GM12878 (cell line): ENCODE data around the gene AGXT. TPM values are rescaled to one million over a fixed set of nuclear protein-coding genes. Genes with fewer than 3 reads are reported as not detected.

Experiments
- ATAC-seq: fragments of 200-7000 bp; cut with Tn5 transposase; 3 replicates; pipeline ENCODE4 v1.9.1; 2020; ENCODE audit warnings: mild to moderate bottlenecking, moderate library complexity
- BruUV-seq: library from RNA; stranded (reverse); fragments of 400-500 nt; replicated peaks from 2 replicates; lab custom pipeline; 2021; lab: Mats Ljungman, UMichigan
- CTCF ChIA-PET: fragments of 300-600 bp; sonication (Branson Sonifier 250); formaldehyde crosslinking; extraction: SDS; loops from one replicate; lab custom pipeline; 2021; ENCODE audit warnings: inconsistent platforms; lab: Yijun Ruan, JAX
- POLR2A ChIA-PET: fragments of 350-600 bp; formaldehyde crosslinking; extraction: SDS; loops from one replicate; lab custom pipeline; 2021; ENCODE audit warnings: inconsistent platforms; lab: Charles Lee
- RAD21 ChIA-PET: fragments of 300-600 bp; sonication (Branson Sonifier 250); formaldehyde crosslinking; loops from one replicate; lab custom pipeline; 2023; ENCODE audit warnings: antibody characterized with exemption; ENCODE audit not compliant: unreplicated experiment; lab: Charles Lee
- SMC1A ChIA-PET: fragments of 300-600 bp; sonication (Branson Sonifier 250); formaldehyde crosslinking; loops from one replicate; lab custom pipeline; 2023; ENCODE audit not compliant: unreplicated experiment, uncharacterized antibody; lab: Charles Lee
- DNase-seq: peaks from one replicate; pipeline ENCODE4 v3.0.0-alpha.2; 2011; ENCODE audit warnings: low read depth, low spot score
- FAIRE-seq: peaks from 3 replicates; lab custom pipeline; 2011; peaks lifted over from hg19 to GRCh38; lab: Jason Lieb, UNC
- H2AFZ ChIP-seq: 2 replicates; pipeline ENCODE4 v1.6.0; 2011; ENCODE audit warnings: low read depth, low read length, control low read depth; ENCODE audit not compliant: control insufficient read depth
- H3K27ac ChIP-seq: 2 replicates; pipeline ENCODE4 v1.5.1; 2011; ENCODE audit warnings: control low read depth; ENCODE audit not compliant: control insufficient read depth, insufficient read depth
- H3K27me3 ChIP-seq, 2 experiments: replicated peaks in 1 of 2; 2 replicates each; pipeline versions ENCODE4 v1.6.0 to v1.6.1; 2011; ENCODE audit warnings: low read length in 1 of 2; ENCODE audit not compliant: control insufficient read depth in 2 of 2, insufficient read depth in 2 of 2
- H3K36me3 ChIP-seq, 2 experiments: 2 replicates each; pipeline ENCODE4 v1.5.1; 2011; ENCODE audit warnings: low read length in 1 of 2; ENCODE audit not compliant: control insufficient read depth in 2 of 2, insufficient read depth in 2 of 2
- H3K4me1 ChIP-seq: 2 replicates; pipeline ENCODE4 v1.6.1; 2011; ENCODE audit warnings: mild to moderate bottlenecking, low read length, moderate library complexity, mixed read lengths; ENCODE audit not compliant: control insufficient read depth, insufficient read depth
- H3K4me2 ChIP-seq: 2 replicates; pipeline ENCODE4 v1.6.0; 2011; ENCODE audit warnings: control low read depth; ENCODE audit not compliant: control insufficient read depth, insufficient read depth
- H3K4me3 ChIP-seq: fragments of 200-600 bp; sonication (generic); 2 replicates; pipeline ENCODE4 v1.5.1; 2016
- H3K79me2 ChIP-seq: 2 replicates; pipeline ENCODE4 v1.6.0; 2011; ENCODE audit warnings: low read length; ENCODE audit not compliant: control insufficient read depth, insufficient read depth
- H3K9ac ChIP-seq: 2 replicates; pipeline ENCODE4 v1.8.0; 2011; ENCODE audit warnings: low read length, control low read depth, mixed read lengths; ENCODE audit not compliant: control insufficient read depth, insufficient read depth
- H3K9me3 ChIP-seq: replicated peaks from 3 replicates; pipeline ENCODE4 v1.5.1; 2011; ENCODE audit warnings: mild to moderate bottlenecking, low read length; ENCODE audit not compliant: control insufficient read depth, insufficient read depth
- H4K20me1 ChIP-seq: 2 replicates; pipeline ENCODE4 v1.6.0; 2011; ENCODE audit not compliant: control insufficient read depth, insufficient read depth
- BRCA1 ChIP-seq: IDR thresholded peaks from 2 replicates; pipeline ENCODE4 v1.6.1; 2011; ENCODE audit warnings: low read depth, low read length, improper control_type of control experiment
- MXI1 ChIP-seq: fragments of 150-350 bp; IDR thresholded peaks from 2 replicates; pipeline ENCODE4 v1.6.1; 2011; ENCODE audit warnings: low read depth, mild to moderate bottlenecking, inconsistent platforms, low read length, improper control_type of control experiment
- TCF12 ChIP-seq: IDR thresholded peaks from 2 replicates; pipeline ENCODE4 v1.6.1; 2011; ENCODE audit warnings: low read depth, mild to moderate bottlenecking, low read length
- WGBS: methylation state at CpG from one replicate; pipeline ENCODE4 v1.1.6; 2016; ENCODE audit warnings: low lambda C conversion rate; ENCODE audit not compliant: insufficient replicate concordance, insufficient coverage; ENCODE audit errors: missing lambda C conversion rate; 5-methylcytosine and 5-hydroxymethylcytosine counted together
- in situ Hi-C: fragments of 300-500 bp; cut with MboI; formaldehyde crosslinking; loops from 9 replicates; pipeline ENCODE4 v1.14.3; 2018; ENCODE audit warnings: mixed read lengths
- intact Hi-C: fragments of 100-400 bp; cut with micrococcal nuclease; formaldehyde crosslinking; loops from one replicate; pipeline ENCODE4 v1.14.2; 2022; ENCODE audit not compliant: unreplicated experiment
- polyA plus RNA-seq, 11 experiments: library from polyadenylated mRNA; depleted of rRNA in 4 of 11; unstranded in 6 of 11; stranded (reverse) in 5 of 11; fragments of >200 nt; fragmentation: Nextera tagmentation in 4 of 11; fragmentation: Illumina TruSeq in 1 of 11; extraction: Ambion mirVana in 4 of 11; extraction: Trizol in 1 of 11; gene quantifications; 1 replicate in 1 of 11; 2 replicates in 10 of 11; pipeline versions ENCODE4 v1.2.1 to v1.2.3, GENCODE V29; 2011 to 2016; ENCODE audit warnings: inconsistent platforms in 2 of 11, missing spikeins in 2 of 11, low read depth in 1 of 11
- total RNA-seq, 4 experiments: library from RNA; depleted of rRNA in 3 of 4; stranded (reverse); fragments of >200 nt in 3 of 4; fragmentation: Illumina TruSeq in 1 of 4; extraction: Trizol in 1 of 4; gene quantifications; 2 replicates each; pipeline versions ENCODE4 v1.2.1 to v1.2.3, GENCODE V29; 2013 to 2021
- TF ChIP-seq, protein P1 (sequence below), 3 experiments: IDR thresholded peaks in 2 of 3; conservative IDR thresholded peaks in 1 of 3; 2 replicates each; pipeline ENCODE4 v1.5.1; 2011; ENCODE audit warnings: low read depth in 3 of 3, low read length in 3 of 3, mild to moderate bottlenecking in 3 of 3, control low read depth in 2 of 3, moderate library complexity in 2 of 3, inconsistent platforms in 1 of 3, mixed read lengths in 1 of 3; ENCODE audit not compliant: control insufficient read depth in 2 of 3, insufficient read depth in 1 of 3; ENCODE audit errors: extremely low read depth in 1 of 3

AGXT gene
- total and polyA plus RNA-seq, 10 of the 15 experiments (the other 5 are each of a cell fraction or from before 2014, with no cell fraction given) = 0.18 TPM; not detected in 9

DNA sequence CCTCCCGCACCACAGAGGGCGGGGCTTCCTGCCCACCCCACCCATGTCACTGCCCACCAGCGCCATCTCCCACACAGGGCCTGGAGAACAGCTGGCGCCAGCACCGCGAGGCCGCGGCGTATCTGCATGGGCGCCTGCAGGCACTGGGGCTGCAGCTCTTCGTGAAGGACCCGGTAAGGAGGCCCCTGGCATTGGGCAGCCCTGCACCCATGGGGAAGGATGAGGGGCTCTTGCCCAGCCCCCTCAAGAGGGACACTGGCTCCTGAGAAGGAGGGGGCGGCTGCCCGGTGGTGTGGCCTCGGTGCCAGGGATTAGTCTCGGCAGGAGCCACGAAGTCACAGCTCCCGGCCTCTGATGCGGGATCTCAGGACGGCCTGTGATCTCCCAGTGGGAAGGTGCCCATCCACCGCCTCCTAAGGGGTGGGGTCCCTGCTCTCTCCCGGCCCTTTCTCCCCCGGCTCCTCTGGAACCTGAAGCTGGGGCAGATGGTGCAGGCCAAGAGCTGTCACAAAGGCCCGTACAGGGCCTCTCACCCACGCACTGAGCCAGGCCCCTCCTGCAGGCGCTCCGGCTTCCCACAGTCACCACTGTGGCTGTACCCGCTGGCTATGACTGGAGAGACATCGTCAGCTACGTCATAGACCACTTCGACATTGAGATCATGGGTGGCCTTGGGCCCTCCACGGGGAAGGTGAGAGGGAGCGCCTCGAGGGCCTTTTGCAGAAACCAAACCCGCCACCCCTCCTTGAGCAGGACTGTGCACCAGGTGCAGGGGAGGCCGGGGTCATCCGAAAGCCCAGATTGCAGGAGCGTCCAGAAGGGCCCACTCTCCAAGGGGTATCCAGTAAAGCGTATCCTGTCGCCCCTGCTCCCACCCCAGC lies 9.1 kb downstream of the AGXT start:
- ATAC-seq (no peak), DNase-seq (no peak), FAIRE-seq (no peak)
- RAD21 ChIA-PET = no interaction called here
- SMC1A ChIA-PET = no interaction called here
- Histone ChIP-seq H4K20me1 (no peaks in the 10 kb centered on the region), H3K9me3 (no peaks in the 10 kb centered on the region), H3K36me3 (no peaks in the 10 kb centered on the region), H3K4me3 (no peak overlapping the region), H3K79me2 (no peaks in the 10 kb centered on the region), H3K27ac (no peak overlapping the region), H3K4me1 (no peaks in the 10 kb centered on the region), H3K4me2 (no peak overlapping the region), H3K27me3 (no peaks in the 10 kb centered on the region; a peak in 1 of 4 replicates), H2AFZ (no peak overlapping the region), H3K9ac (no peak overlapping the region)
- CTCF ChIA-PET = no interaction called here
- BruUV-seq = no TSS peak
- WGBS = 59% methylated on average over 36 of the region's 40 CpGs
- in situ Hi-C loops = no loop called here
- TF ChIP-seq TCF12 (no peak), BRCA1 (no peak), MXI1 (no peak)
- TF ChIP-seq, protein P1, sequence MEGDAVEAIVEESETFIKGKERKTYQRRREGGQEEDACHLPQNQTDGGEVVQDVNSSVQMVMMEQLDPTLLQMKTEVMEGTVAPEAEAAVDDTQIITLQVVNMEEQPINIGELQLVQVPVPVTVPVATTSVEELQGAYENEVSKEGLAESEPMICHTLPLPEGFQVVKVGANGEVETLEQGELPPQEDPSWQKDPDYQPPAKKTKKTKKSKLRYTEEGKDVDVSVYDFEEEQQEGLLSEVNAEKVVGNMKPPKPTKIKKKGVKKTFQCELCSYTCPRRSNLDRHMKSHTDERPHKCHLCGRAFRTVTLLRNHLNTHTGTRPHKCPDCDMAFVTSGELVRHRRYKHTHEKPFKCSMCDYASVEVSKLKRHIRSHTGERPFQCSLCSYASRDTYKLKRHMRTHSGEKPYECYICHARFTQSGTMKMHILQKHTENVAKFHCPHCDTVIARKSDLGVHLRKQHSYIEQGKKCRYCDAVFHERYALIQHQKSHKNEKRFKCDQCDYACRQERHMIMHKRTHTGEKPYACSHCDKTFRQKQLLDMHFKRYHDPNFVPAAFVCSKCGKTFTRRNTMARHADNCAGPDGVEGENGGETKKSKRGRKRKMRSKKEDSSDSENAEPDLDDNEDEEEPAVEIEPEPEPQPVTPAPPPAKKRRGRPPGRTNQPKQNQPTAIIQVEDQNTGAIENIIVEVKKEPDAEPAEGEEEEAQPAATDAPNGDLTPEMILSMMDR (IDR thresholded peaks at IDR 0.05 in 2 of 3, conservative IDR thresholded peaks at IDR 0.05 in 1 of 3; ENCODE audit: control insufficient read depth in 2 of 3, extremely low read depth in 1 of 3, insufficient read depth in 1 of 3, low read depth in 3 of 3, low read length in 3 of 3) = no peak
- TF ChIP-seq, all 136 proteins: peak for 0
- intact Hi-C loops = no loop called here
- POLR2A ChIA-PET = no interaction called here
